HG03159 (cell line): ENCODE results near the gene CACTIN.
"Not testable (repeated sequence)": the region's sequence is repeated elsewhere in the genome, so short reads cannot be mapped to it uniquely, and the experiment has no call there.

Experiments
- ATAC-seq: cut with Tn5 transposase; IDR thresholded peaks from one replicate; pipeline ENCODE4 v1.9.1; 2021; ENCODE audit warnings: mild to moderate bottlenecking, moderate library complexity; ENCODE audit not compliant: unreplicated experiment

The CACTIN gene

DNA sequence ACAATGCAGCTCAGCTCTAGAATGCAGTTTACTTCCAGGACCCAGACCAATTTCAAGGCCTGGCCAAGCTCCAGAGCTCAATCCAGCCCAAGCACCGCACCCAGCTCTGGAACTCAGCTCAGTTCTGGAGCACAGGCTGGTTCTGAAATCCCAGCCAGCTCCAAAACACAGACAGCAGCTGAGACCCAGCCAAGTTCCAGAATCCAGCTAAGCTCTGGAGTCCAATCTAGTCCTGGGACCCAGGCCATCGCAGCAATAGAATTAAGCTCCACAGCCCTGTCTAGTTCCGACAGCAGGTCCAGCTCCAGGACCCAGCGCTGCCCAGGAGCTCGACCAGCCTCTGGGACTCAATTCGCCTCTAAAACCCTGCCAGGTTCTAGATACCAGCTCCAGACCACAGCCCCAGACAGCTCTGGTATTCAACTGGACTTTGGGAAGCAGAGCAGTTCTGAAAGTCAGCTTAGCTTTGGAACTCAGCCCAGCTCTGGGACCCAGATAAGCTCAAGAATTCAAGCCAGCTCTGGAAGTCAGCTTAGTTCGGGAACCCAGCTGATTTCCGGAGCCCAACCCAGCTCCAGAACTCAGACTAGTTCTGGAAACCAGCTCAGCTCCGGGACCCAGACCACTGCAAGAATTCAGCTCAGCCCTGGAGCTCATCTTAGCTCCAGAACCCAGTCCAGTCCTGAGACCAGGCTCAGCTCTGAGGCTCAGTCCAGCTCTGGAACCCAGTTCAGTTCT lies 34.5 kb downstream of the CACTIN start:
- ATAC-seq: no peak

DNA sequence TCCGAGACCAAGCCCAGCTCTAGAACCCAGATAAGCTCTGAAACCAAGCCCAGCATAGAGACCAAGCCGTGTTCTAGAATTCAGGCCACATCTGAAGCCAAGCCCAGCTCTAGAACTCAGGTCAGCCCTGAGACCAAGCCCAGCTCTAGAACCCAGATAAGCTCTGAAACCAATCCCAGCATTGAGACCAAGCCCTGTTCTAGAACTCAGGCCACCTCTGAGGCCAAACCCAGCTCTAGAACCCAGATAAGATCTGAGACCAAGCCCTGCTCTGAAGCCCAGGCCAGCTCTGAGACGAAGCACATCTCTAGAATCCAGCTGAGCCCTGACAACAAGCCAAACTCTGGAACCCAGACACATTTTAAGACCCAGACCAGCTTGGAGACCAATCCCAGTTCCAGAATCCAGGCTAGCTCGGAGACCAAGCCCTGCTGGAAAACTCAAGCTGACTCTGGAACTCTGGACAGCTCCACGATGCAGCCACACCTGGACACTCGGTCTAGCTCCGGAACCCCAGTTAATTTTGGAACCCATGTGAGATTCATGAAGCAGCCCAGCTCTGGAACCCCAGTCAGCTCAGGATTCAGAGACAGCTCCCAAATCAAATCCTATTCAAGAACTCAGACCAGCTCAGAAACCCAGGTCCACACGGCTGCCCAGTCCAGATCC lies 35.5 kb downstream of the CACTIN start:
- ATAC-seq: no peak

DNA sequence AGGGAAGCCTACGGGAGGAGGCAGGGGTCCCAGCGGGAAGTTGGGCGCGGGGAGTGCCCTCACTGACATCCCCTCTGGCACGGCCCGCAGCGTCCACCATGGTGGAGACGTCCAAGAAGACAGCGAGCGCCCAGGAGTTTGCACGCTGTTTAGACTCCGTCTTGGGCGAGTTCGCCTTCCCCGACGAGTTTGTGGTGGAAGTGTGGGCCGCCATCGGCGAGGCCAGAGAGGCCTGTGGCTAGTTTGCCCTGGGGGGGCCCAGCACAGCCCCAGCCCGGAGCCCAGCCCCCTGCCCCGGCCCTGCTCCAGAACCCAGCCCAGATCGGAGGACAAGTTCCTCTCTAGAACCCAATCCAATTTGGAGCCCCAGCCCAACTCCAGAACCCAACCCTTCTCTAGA lies 36.6 kb downstream of the CACTIN start:
- ATAC-seq: no peak

DNA sequence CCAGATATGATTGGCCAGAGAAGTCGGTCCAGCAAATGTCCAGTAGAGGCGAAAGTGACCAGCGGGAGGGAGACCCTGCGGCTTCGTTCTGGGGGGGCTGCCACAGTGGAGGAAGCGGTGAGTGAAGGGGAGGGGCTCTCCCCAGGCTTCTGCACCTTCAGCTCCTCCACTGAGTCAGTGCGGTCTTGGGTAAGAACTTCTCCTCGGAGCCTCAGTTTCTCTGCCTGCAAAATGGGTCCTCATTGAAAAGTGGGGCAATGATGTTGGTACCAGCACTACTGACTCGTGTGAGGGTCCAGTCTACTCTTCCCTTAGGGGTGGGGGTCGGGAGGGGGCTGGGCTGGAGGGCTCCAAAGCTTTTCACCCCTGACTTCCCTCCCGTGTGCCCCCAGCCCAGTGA lies 37.2 kb downstream of the CACTIN start:
- ATAC-seq: no peak

DNA sequence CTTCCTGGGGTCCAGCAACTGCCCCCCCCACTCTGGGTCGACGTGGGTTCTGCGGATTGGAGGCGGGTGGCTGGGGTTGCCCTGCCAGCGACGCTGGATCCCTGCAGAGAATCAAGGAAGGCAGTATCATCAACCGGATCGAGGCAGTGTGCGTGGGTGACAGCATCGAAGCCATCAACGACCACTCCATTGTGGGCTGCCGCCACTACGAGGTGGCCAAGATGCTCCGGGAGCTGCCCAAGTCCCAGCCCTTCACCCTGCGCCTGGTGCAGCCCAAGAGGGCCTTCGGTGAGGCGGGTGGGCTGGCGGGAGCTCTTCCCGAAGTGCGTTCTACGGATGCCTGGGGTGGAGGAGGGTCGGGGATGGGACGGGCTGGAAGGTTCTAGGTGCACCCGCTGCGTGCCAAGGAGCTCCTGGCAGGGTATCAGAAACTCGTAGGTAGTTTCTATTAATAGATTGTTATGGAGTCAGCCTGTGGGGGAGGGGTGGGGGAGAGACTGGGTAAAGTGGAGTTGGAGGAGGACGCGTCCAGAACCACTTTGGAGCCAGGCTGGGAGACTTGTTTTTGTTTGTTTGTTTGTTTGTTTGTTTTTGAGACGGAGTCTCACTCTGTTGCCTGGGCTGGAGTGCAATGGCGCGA lies 39.8 kb downstream of the CACTIN start:
- no peak for ATAC-seq

DNA sequence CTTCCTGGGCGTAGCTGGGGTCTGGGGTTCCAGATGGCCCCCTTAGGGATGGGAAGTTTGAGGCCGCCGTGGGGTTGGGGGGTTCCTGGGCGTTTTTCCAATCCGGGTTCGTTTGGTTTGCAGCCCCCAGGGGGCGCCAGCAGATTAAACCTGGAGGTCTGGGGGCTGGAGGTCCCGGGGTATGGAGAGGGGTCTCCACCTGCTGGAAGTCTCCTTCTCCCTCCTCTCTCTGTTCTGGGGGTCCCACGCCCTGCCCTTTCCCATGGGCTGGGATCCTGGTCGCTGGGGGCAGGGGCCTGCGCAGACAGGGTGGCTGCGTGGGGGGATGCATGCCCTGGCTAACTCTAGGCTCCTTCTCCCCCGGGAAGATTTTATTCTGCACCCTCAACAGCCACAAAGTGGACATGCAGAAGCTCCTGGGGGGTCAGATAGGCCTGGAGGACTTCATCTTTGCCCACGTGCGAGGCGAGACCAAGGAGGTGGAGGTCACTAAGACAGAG lies 40.4 kb downstream of the CACTIN start:
- no peak for ATAC-seq

DNA sequence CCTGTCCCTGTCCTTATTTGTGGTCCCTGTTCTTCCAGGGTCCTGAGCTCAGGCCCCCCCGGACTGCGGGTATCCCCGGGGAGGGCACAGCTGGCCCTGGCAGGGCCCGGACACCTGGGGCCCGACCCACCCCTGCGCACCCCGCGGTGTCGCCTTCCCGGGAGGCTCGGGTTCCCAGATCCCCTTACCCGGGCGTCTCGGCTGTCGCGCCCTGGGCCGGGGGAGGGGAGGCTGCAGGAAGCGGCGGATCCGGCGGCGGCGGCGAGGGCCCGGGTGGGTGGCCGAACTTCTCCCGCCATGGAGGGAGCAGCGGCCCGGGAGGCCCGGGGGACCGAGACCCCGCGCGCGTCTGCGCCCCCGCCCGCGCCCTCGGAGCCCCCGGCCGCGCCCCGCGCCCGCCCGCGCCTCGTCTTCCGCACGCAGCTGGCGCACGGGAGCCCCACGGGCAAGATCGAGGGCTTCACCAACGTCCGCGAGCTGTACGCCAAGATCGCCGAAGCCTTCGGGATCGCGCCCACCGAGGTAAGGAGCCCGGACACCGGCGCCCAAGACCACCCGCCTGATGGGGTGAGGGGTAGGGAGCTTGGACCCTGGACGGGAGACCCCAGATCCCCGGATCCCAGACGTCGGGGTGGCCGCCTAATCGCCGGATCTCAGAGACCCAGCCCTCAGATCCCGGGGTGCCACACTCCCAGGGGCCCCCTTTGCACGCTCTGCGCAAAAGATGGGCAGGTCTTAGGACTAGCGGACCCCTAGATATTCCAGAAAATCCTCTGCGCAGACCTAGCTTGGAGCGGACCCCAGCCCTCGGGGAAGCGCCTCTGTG lies 41.1 kb downstream of the CACTIN start, which contains the start of gene GIPC3:
GIPC3 (plus strand) TSS at position 178 of the 826 bp plus-strand sequence; CDS start at position 298, 120 bp downstream.
- no peak for ATAC-seq

DNA sequence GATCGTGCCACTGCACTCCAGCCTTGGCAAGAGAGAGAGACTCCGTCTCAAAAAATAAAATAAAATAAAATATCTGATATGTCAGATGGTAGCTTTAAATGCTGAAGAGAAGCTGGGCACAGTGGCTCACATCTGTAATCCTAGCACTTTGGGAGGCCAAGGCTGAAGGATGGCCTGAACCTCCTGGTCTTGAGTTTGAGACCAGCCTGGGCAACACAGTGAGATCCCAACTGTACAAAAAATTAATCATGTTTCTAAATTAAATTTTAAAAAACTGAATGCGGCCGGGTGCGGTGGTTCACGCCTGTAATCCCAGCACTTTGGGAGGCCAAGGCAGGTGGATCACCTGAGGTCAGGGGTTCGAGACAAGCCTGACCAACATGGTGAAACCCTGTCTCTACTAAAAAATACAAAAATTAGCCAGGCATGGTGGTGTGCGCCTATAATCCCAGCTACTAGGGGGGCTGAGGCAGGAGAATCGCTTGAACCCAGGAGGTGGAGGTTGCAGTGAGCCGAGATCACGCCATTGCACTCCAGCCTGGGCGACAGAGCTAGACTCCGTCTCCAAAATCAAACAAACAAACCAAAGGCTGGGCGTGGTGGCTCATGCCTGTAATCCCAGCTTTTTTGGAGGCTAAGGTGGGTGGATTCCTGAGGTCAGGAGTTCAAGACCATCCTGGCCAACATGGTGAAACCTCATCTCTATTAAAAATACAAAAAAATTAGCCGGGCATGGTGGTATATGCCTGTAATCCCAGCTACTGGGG lies 42.4 kb downstream of the CACTIN start:
- not testable (repeated sequence) for ATAC-seq

DNA sequence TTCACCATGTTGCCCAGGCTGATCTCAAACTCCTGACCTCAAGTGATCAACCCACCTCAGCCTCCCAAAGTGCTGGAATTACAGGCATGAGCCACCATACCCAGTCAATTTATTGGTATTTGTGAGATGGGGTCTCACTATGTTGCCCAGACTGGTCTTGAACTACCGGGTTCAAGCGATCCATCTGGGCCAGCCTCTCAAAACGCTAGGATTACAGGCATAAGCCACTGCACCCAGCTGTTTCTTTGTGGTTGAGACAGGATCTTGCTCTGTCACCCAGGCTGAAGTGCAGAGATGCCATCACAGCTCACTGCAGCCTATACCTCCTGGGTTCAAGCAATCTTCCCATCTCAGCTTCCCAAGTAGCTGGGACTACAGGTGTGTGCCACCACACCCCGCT lies 44.8 kb downstream of the CACTIN start:
- not testable (repeated sequence) for ATAC-seq

DNA sequence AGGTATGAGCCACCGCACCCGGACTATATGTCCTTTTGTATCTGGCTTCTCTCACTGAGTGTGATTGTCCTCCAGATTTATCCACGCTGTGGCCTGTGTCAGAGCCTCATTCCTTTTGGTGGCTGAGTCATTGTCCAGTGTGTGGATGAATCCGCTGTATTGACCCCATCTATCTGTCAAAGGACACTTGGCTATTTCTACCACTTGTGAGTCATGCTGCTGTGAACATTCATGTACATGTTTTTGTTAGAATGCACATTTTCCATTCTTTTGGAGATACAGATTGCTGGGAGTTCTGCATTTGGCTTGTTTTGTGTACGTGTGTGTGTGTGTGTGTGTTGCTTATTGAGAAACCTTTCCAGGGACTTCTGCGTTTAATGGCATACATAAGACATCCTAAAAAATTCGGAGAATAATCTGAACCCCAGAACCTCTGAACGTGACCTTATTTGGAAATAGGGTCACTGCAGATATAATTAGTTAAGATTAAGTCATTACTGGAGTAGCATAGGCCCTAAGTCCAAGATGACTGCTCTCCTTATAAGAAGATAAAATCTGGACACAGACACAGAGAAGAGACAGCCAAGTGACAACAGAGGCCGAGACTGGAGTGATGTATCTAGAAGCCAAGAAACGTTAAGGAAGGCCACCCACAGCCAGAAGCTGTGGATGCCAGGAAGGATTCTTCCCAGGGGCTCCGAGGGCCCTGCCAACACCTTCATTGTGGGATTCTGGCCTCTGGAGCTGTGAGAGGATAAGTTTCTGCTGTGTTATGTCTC lies 46.2 kb downstream of the CACTIN start:
- ATAC-seq: no peak

DNA sequence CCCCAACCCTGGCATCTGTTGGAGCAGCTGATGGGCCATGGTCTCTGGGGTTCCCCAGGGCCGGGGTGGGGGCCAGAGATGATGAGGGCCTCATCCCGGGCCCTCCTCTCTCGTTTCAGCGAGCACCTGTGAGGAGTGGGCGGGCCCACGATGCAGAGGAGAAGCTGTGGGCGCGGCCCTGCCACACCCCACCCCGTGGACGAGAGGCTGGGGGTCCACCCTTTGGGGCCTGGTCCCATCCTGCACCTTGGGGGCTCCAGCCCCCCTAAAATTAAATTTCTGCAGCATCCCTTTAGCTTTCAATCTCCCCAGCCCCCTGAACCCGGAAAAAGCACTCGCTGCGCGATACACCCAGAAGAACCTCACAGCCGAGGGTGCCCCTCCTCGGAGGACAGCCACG lies 48.2 kb downstream of the CACTIN start:
- ATAC-seq: no peak

DNA sequence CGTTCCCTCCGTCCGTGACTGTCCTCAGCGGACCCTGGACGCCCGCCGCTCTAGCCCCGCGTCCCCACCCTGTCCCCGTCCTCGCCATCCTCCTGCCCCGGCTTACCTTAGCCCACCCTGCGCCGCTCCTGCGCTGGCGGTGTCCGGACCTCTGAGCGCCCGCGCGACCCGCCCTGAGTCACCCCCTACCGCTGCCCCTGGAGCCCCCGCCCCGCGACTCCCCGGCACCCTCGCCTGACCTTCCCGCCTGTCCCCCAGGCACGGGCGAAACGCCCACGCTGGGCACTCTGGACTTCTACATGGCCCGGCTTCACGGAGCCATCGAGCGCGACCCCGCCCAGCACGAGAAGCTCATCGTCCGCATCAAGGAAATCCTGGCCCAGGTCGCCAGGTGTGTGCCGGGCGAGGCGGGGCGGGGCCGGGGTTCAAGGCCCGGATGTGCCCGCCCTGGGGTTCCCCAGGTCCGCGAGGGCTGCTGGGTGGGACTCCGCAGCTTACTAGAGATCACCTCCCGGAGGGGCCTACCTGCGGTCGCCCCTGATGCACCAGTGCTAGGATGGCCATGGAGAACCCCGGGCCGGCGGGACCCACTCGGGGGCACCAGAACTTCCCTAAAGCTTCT lies 48.8 kb downstream of the CACTIN start:
- no peak for ATAC-seq

DNA sequence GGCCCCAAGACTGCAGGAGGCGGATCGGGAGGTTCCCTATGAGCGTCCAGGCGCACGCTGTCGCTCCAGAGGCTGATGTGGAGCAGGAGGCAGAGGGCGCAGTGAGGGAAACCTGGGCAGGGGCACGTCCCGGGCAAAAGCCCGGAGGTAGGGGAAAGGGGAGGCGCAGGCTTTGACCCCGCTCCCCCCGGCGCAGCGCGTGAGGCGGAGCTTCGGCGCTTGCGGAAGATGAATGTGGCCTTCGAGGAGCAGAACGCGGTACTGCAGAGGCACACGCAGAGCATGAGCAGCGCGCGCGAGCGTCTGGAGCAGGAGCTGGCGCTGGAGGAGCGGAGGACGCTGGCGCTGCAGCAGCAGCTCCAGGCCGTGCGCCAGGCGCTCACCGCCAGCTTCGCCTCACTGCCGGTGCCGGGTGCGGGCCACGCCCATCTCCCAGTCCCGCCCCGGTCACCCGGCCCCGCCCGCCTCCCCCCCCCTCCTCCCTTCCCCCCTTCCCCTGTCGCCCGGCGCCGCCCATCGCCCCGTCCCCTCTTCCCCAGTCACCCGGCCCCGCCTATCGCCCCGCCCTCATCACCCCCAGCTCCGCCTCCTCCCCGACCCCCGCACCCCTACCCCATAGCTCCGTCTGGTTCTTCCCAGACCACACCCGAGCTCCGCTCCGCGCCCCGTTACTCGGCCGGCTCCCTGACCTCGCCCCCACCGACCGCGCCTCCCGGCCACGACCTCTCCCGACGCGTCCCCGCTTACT lies 49.7 kb downstream of the CACTIN start:
- ATAC-seq: no peak

DNA sequence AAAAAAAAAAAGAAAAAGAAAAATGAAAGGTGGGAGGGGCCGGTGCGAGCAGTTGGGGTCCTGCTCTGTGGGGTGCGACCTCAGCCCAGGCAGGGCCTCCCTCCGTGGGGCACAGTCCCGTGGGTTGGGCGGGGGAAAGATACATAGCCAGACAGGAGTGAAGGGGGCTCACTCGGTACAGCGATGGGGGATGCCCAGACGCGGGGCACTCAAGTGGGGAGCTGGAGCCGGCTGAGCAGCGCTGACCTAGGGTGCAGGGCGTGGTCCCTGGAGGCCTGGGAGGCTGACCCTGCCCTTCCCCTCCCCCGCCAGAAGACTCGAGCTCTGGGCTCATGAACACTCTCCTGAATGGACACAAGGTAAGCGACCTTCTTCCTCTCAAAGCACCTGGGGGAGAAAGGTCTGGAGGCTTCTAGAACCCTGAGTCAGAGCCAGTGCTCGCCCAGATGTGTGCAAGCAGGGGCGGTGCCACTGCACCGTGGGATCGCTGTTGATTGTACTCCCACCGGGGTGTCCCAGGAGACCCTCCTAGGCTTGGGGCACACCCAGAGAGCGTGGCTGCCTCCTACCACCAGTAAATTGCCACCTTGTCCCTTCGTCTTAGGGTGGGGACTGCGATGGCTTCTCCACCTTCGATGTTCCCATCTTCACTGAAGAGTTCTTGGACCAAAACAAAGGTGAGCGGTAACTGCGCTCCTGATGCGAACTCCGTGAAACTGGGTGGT lies 50.5 kb downstream of the CACTIN start:
- ATAC-seq: no peak

DNA sequence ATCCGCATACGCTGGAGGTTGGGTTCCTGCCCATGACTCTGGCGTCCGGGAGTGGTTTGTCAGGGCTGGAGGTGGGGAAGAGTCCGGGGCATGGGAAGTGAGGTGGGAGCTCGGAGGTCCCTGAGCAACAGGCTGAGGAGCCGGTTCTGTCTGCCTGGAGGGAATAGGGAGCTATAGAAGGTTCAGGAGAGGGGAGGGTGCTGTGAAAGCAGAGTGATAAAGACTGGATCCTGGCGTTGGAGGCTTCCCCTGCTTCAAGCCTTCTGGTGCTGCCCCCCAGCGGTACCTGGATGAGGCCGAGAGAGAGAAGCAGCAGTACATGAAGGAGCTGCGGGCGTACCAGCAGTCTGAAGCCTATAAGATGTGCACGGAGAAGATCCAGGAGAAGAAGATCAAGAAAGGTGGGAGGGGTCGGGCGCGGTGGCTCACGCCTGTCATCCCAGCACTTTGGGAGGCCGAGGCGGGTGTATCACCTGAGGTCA lies 51.3 kb downstream of the CACTIN start:
- ATAC-seq: no peak

DNA sequence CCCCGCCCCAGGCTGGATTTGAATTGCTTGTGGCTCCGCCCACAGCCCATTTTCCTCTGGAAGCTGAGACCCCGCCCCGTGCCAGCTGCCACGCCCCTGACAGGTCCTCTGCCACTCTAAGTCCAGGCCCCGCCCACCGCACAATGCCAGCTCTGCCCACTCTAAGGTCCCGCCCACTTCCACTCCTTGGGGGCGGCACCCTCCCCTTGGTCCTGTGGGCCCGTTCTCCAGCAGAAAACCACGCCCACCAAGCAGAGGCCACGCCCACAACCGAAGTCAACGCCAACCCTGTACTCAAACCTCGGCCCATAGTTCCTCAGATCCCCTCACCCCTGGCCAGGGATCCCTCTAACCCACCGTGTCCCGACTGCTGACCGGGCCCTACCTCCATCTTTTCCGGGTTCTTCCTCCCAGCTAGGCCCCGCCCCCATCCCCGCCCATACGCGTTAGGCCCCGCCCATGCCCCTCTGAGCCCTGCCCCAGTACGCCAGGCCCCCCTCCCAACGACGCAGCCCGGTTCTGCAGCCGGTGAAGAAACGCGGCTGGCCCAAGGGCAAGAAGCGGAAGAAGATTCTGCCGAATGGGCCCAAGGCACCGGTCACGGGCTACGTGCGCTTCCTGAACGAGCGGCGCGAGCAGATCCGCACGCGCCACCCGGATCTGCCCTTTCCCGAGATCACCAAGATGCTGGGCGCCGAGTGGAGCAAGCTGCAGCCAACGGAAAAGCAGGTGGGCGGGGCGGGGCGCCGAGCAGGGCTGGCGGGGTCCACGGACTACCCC lies 52.5 kb downstream of the CACTIN start:
- ATAC-seq: no peak
